ENCODE results near the gene RAB7A. TPM values are rescaled to one million over a fixed set of nuclear protein-coding genes. Genes with fewer than 3 reads are reported as not detected.

Gene RAB7A
- total and polyA plus RNA-seq, 2 donors (not counting 1 experiment from before 2014, with no cell fraction given) = 62.7 to 138 TPM

DNA sequence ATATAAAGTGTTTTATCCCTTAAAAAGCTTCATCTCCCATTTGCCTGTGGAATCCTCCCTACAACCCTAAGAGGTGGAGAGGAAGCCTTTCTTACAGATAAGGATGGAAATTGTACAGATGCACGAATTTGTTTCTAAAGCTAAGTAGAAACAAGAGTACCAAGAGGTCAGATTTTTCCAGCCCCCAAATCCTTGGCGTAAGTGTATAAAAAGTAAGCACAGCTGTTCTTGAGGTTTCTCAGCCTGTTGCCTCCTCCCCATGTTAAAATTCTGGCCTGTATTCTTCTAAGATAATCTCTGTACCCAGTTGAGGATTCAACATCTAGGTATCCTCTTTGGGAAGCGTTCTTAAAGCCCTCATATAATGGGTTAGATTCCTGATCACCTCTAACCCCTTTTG lies 34.9 kb downstream of the RAB7A start:
- CTCF ChIA-PET = no interaction called here
- no peak overlapping the region for H2AFZ ChIP-seq (ENCODE audit: insufficient read depth, low read depth, low read length, poor library complexity, severe bottlenecking)
- no peaks in the 10 kb centered on the region for H3K9me3 ChIP-seq (ENCODE audit: control extremely low read depth in 1 of 3, control insufficient read depth in 2 of 3, insufficient read depth in 1 of 3, low read length in 2 of 3)
- no peak for ATAC-seq (ENCODE audit: low read depth)
- H3K9ac ChIP-seq (ENCODE audit: low read length) = no peak overlapping the region
- H3K4me2 ChIP-seq (replicated peaks; ENCODE audit: low read depth, low read length, poor library complexity, severe bottlenecking) = no peak overlapping the region
- H3K4me1 ChIP-seq (ENCODE audit: control insufficient read depth in 2 of 2, insufficient read depth in 2 of 2, low read length in 2 of 2) = no peaks in the 10 kb centered on the region
- intact Hi-C loops (cut with micrococcal nuclease) = no loop called here
- TF ChIP-seq, protein P1, sequence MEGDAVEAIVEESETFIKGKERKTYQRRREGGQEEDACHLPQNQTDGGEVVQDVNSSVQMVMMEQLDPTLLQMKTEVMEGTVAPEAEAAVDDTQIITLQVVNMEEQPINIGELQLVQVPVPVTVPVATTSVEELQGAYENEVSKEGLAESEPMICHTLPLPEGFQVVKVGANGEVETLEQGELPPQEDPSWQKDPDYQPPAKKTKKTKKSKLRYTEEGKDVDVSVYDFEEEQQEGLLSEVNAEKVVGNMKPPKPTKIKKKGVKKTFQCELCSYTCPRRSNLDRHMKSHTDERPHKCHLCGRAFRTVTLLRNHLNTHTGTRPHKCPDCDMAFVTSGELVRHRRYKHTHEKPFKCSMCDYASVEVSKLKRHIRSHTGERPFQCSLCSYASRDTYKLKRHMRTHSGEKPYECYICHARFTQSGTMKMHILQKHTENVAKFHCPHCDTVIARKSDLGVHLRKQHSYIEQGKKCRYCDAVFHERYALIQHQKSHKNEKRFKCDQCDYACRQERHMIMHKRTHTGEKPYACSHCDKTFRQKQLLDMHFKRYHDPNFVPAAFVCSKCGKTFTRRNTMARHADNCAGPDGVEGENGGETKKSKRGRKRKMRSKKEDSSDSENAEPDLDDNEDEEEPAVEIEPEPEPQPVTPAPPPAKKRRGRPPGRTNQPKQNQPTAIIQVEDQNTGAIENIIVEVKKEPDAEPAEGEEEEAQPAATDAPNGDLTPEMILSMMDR (IDR thresholded peaks at IDR 0.05) = no peak
- TF ChIP-seq EZH2 (IDR thresholded peaks at IDR 0.05; ENCODE audit: borderline replicate concordance, insufficient read depth, low read depth, low read length, poor library complexity, severe bottlenecking) = no peak
- no peak overlapping the region for H3K27ac ChIP-seq (ENCODE audit: low read length in 2 of 2)
- Mint-ChIP-seq H3K4me3 (no peak overlapping the region), H3K9me3 (ENCODE audit: insufficient read depth) (no peaks in the 10 kb centered on the region), H3K4me1 (peaks cover 48% of the 10 kb centered on the region), H3K27ac (no peak overlapping the region), H3K27me3 (no peaks in the 10 kb centered on the region)
- H3K27me3 ChIP-seq (replicated peaks in 1 of 4; ENCODE audit: control extremely low read depth in 1 of 4, control insufficient read depth in 3 of 4, insufficient read depth in 4 of 4, low read length in 3 of 4) = no peaks in the 10 kb centered on the region
- POLR2A ChIA-PET = no interaction called here
- DNase-seq = no peak
- no peak overlapping the region for H3K4me3 ChIP-seq (ENCODE audit: control extremely low read depth in 1 of 5, extremely low read depth in 1 of 5, insufficient read depth in 1 of 5, low read depth in 2 of 5, low read length in 4 of 5)
- WGBS (ENCODE audit: insufficient coverage) = no CpG with 5 or more reads among the region's 3 CpGs
- peaks cover 46% of the 10 kb centered on the region for H4K20me1 ChIP-seq (ENCODE audit: control insufficient read depth, insufficient read depth, low read length, poor library complexity, severe bottlenecking)
- H3K79me2 ChIP-seq (ENCODE audit: control insufficient read depth, insufficient read depth, low read length) = peaks cover 95% of the 10 kb centered on the region
- peaks cover 0 to 17% of the 10 kb centered on the region in 2 experiments for H3K36me3 ChIP-seq (replicated peaks in 1 of 2; ENCODE audit: control extremely low read depth in 1 of 2, control insufficient read depth in 1 of 2, extremely low read depth in 1 of 2, insufficient read depth in 2 of 2, low read length in 1 of 2)

DNA sequence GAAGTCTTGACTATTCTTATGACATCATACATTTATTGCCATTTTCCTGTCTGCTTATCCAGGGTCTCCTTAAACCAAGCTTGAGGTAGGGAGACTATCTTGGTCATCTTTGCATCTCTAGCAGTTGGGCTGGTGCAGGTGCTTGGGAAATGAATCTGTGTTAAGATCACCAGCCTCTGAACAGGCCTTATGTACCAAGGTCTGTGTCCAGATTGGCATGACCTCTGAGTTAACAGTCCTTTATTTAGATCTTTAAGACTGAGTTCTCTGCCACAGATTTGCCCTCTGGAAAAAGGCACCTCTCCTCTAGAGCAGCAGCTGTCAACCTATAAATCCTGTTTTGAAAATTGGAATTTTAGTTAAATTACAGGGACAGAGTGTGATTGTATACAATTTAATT lies 35.4 kb downstream of the RAB7A start:
- Histone ChIP-seq H2AFZ (ENCODE audit: insufficient read depth, low read depth, low read length, poor library complexity, severe bottlenecking) (no peak overlapping the region), H3K9ac (ENCODE audit: low read length) (no peak overlapping the region), H3K4me2 (replicated peaks; ENCODE audit: low read depth, low read length, poor library complexity, severe bottlenecking) (no peak overlapping the region), H3K4me3 (ENCODE audit: control extremely low read depth in 1 of 5, extremely low read depth in 1 of 5, insufficient read depth in 1 of 5, low read depth in 2 of 5, low read length in 4 of 5) (no peak overlapping the region), H3K4me1 (ENCODE audit: control insufficient read depth in 2 of 2, insufficient read depth in 2 of 2, low read length in 2 of 2) (peaks cover 0 to under 1% of the 10 kb centered on the region in 2 donors), H4K20me1 (ENCODE audit: control insufficient read depth, insufficient read depth, low read length, poor library complexity, severe bottlenecking) (peaks cover 51% of the 10 kb centered on the region), H3K27me3 (replicated peaks in 1 of 4; ENCODE audit: control extremely low read depth in 1 of 4, control insufficient read depth in 3 of 4, insufficient read depth in 4 of 4, low read length in 3 of 4) (no peaks in the 10 kb centered on the region), H3K79me2 (ENCODE audit: control insufficient read depth, insufficient read depth, low read length) (peaks cover 95% of the 10 kb centered on the region), H3K36me3 (replicated peaks in 1 of 2; ENCODE audit: control extremely low read depth in 1 of 2, control insufficient read depth in 1 of 2, extremely low read depth in 1 of 2, insufficient read depth in 2 of 2, low read length in 1 of 2) (peaks cover 0 to 19% of the 10 kb centered on the region in 2 experiments), H3K27ac (ENCODE audit: low read length in 2 of 2) (no peak overlapping the region), H3K9me3 (ENCODE audit: control extremely low read depth in 1 of 3, control insufficient read depth in 2 of 3, insufficient read depth in 1 of 3, low read length in 2 of 3) (no peaks in the 10 kb centered on the region)
- H3K4me1 Mint-ChIP-seq = peaks cover 54% of the 10 kb centered on the region
- intact Hi-C loops (cut with micrococcal nuclease) = no loop called here
- TF ChIP-seq EZH2 (IDR thresholded peaks at IDR 0.05; ENCODE audit: borderline replicate concordance, insufficient read depth, low read depth, low read length, poor library complexity, severe bottlenecking) = no peak
- TF ChIP-seq, protein P1 (IDR thresholded peaks at IDR 0.05) = no peak
- ATAC-seq (ENCODE audit: low read depth) = no peak
- H3K9me3 Mint-ChIP-seq (ENCODE audit: insufficient read depth) = no peaks in the 10 kb centered on the region
- no peaks in the 10 kb centered on the region for H3K27me3 Mint-ChIP-seq
- no peak overlapping the region for H3K27ac Mint-ChIP-seq
- POLR2A ChIA-PET = no interaction called here
- no peak for DNase-seq
- CTCF ChIA-PET = no interaction called here
- no peak overlapping the region for H3K4me3 Mint-ChIP-seq

Measured in B cell (primary cell).